ENCODE results near the gene GALK2. TPM values are rescaled to one million over a fixed set of nuclear protein-coding genes. Genes with fewer than 3 reads are reported as not detected.

Gene GALK2
- polyA plus RNA-seq, 1 donor (not counting 4 experiments of a cell fraction or from before 2014, with no cell fraction given) = 29.7 TPM

DNA sequence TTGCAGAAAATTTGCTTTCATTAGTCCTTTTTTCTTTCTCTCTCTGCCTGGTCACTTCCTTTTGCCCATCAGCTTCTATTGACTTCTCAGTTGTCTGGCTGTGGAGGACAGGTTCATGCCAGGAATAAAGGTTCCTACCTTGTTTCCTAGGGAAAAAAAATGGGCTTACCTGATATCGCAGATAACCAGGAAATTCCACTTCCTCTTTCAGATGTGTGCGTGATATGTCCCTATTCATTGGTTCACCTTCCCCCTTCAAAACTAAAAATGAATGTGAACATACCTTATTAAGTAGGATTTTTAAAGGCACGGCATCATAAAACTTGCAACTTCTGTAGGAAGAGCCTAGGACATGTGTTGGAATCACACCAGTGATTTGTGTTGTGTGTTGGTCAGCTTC, 133.0 kb downstream of the GALK2 start:
- Histone ChIP-seq H3K27me3 (ENCODE audit: control insufficient read depth, extremely low read depth, insufficient read depth, low read length) (no peaks in the 10 kb centered on the region), H3K4me3 (ENCODE audit: control insufficient read depth in 2 of 3, extremely low read depth in 1 of 3, insufficient read depth in 2 of 3, low read depth in 1 of 3, low read length in 3 of 3) (no peak overlapping the region), H2AFZ (ENCODE audit: control insufficient read depth, low read length) (no peak overlapping the region), H3K4me1 (ENCODE audit: control insufficient read depth, extremely low read depth, insufficient read depth, low read length) (no peaks in the 10 kb centered on the region), H3K9me1 (ENCODE audit: control insufficient read depth, extremely low read depth, insufficient read depth, low read length) (no peaks in the 10 kb centered on the region), H3K79me2 (ENCODE audit: control insufficient read depth, insufficient read depth, low read length) (no peaks in the 10 kb centered on the region), H3K36me3 (ENCODE audit: control insufficient read depth in 2 of 2, extremely low read depth in 1 of 2, insufficient read depth in 2 of 2, low read length in 2 of 2) (no peaks in the 10 kb centered on the region), H3K9ac (ENCODE audit: control insufficient read depth, extremely low read depth, insufficient read depth, low read length) (no peak overlapping the region), H3K4me2 (ENCODE audit: control insufficient read depth, extremely low read depth, insufficient read depth, low read depth, low read length) (no peak overlapping the region), H3K27ac (ENCODE audit: control insufficient read depth, insufficient read depth, low read length) (no peak overlapping the region), H3K9me3 (ENCODE audit: control insufficient read depth, low read depth, low read length) (no peaks in the 10 kb centered on the region), H4K20me1 (ENCODE audit: control insufficient read depth, extremely low read depth, insufficient read depth, low read length) (no peaks in the 10 kb centered on the region)
- dilution Hi-C loops (cut with MboI; ENCODE audit: extremely low pct_ligation_motif_present, low sequenced_read_pairs) = no loop called here
- FAIRE-seq = no peak
- TF ChIP-seq, protein P1, sequence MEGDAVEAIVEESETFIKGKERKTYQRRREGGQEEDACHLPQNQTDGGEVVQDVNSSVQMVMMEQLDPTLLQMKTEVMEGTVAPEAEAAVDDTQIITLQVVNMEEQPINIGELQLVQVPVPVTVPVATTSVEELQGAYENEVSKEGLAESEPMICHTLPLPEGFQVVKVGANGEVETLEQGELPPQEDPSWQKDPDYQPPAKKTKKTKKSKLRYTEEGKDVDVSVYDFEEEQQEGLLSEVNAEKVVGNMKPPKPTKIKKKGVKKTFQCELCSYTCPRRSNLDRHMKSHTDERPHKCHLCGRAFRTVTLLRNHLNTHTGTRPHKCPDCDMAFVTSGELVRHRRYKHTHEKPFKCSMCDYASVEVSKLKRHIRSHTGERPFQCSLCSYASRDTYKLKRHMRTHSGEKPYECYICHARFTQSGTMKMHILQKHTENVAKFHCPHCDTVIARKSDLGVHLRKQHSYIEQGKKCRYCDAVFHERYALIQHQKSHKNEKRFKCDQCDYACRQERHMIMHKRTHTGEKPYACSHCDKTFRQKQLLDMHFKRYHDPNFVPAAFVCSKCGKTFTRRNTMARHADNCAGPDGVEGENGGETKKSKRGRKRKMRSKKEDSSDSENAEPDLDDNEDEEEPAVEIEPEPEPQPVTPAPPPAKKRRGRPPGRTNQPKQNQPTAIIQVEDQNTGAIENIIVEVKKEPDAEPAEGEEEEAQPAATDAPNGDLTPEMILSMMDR (optimal IDR thresholded peaks at IDR 0.05 in 1 of 3, IDR thresholded peaks at IDR 0.05 in 1 of 3, conservative IDR thresholded peaks at IDR 0.05 in 1 of 3; ENCODE audit: extremely low read depth in 1 of 3, insufficient read depth in 2 of 3, low read length in 3 of 3) = no peak
- no peak for TF ChIP-seq EZH2 (IDR thresholded peaks at IDR 0.05; ENCODE audit: low read length)
- DNase-seq (ENCODE audit: low read depth, low spot score) = no peak

DNA sequence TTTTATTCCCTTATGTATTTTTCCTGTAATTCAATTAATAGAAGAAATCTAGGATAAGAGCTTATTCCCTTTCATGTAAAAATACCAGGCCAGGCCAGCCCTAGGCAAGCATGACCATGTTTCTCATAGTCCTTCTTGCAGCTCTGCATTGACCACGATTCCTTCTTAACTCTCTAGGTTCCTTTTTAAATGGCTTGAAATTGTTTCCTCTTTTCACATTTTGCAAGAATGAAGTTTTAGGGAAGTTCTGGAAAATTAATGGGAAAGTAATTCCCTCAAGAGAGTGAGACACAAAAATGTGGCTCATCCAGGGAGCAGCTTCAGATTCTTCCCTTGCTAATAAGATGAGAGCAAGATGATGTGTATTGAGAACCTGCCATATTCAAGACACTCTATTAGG, 136.5 kb downstream of the GALK2 start:
- FAIRE-seq (no peak), DNase-seq (ENCODE audit: low read depth, low spot score) (no peak)
- Histone ChIP-seq H2AFZ (ENCODE audit: control insufficient read depth, low read length) (no peak overlapping the region), H4K20me1 (ENCODE audit: control insufficient read depth, extremely low read depth, insufficient read depth, low read length) (no peaks in the 10 kb centered on the region), H3K27ac (ENCODE audit: control insufficient read depth, insufficient read depth, low read length) (no peak overlapping the region), H3K79me2 (ENCODE audit: control insufficient read depth, insufficient read depth, low read length) (no peaks in the 10 kb centered on the region), H3K36me3 (ENCODE audit: control insufficient read depth in 2 of 2, extremely low read depth in 1 of 2, insufficient read depth in 2 of 2, low read length in 2 of 2) (no peaks in the 10 kb centered on the region), H3K9me1 (ENCODE audit: control insufficient read depth, extremely low read depth, insufficient read depth, low read length) (no peaks in the 10 kb centered on the region), H3K4me3 (ENCODE audit: control insufficient read depth in 2 of 3, extremely low read depth in 1 of 3, insufficient read depth in 2 of 3, low read depth in 1 of 3, low read length in 3 of 3) (no peak overlapping the region), H3K4me2 (ENCODE audit: control insufficient read depth, extremely low read depth, insufficient read depth, low read depth, low read length) (no peak overlapping the region), H3K9me3 (ENCODE audit: control insufficient read depth, low read depth, low read length) (no peaks in the 10 kb centered on the region), H3K4me1 (ENCODE audit: control insufficient read depth, extremely low read depth, insufficient read depth, low read length) (no peaks in the 10 kb centered on the region), H3K9ac (ENCODE audit: control insufficient read depth, extremely low read depth, insufficient read depth, low read length) (no peak overlapping the region), H3K27me3 (ENCODE audit: control insufficient read depth, extremely low read depth, insufficient read depth, low read length) (no peaks in the 10 kb centered on the region)
- dilution Hi-C loops (cut with MboI; ENCODE audit: extremely low pct_ligation_motif_present, low sequenced_read_pairs) = no loop called here
- no peak for TF ChIP-seq EZH2 (IDR thresholded peaks at IDR 0.05; ENCODE audit: low read length)
- TF ChIP-seq, protein P1 (optimal IDR thresholded peaks at IDR 0.05 in 1 of 3, IDR thresholded peaks at IDR 0.05 in 1 of 3, conservative IDR thresholded peaks at IDR 0.05 in 1 of 3; ENCODE audit: extremely low read depth in 1 of 3, insufficient read depth in 2 of 3, low read length in 3 of 3) = no peak

Measured in keratinocyte (primary cell).